SK-N-SH (cell line): ENCODE measurements around the gene BNIP1. TPM values are rescaled to one million over a fixed set of nuclear protein-coding genes. Genes with fewer than 3 reads are reported as not detected.

Experiments used
- CTCF ChIA-PET: fragments of 300-600, 350-600 bp; formaldehyde crosslinking; extraction: SDS; loops from one replicate; lab custom pipeline; 2021; lab: Yijun Ruan, JAX
- POLR2A ChIA-PET: fragments of 350-600 bp; sonication (Branson Sonifier 250); formaldehyde crosslinking; extraction: SDS; loops from one replicate; lab custom pipeline; 2020; ENCODE audit warnings: antibody characterized with exemption, inconsistent platforms; lab: Yijun Ruan, JAX
- DNase-seq: peaks from one replicate; pipeline ENCODE4 v3.0.0; 2012
- H2AFZ ChIP-seq: fragments of 200-600 bp; sonication (generic); 2 replicates; pipeline ENCODE4 v1.8.1; 2016; ENCODE audit warnings: antibody characterized with exemption, mild to moderate bottlenecking, low read depth
- H3F3A ChIP-seq: fragments of 200-600 bp; sonication (generic); replicated peaks from 2 replicates; pipeline ENCODE3; 2016; ENCODE audit warnings: antibody characterized with exemption, mild to moderate bottlenecking; ENCODE audit not compliant: insufficient read depth
- H3K27ac ChIP-seq, 2 experiments: fragments of 200-500 bp in 1 of 2; fragments of 200-600 bp in 1 of 2; sonication (Bioruptor generic) in 1 of 2; sonication (generic), shearing (Covaris generic) in 1 of 2; 2 replicates each; pipeline versions ENCODE4 v1.5.1 to v1.6.1; 2014 to 2016; ENCODE audit warnings: low read depth in 2 of 2, inconsistent platforms in 1 of 2, low read length in 1 of 2, mild to moderate bottlenecking in 1 of 2, mixed read lengths in 1 of 2
- H3K27me3 ChIP-seq: fragments of 200-600 bp; sonication (generic), shearing (Covaris generic); 2 replicates; pipeline ENCODE4 v1.6.1; 2016; ENCODE audit warnings: mixed run types; ENCODE audit not compliant: insufficient read depth
- H3K36me3 ChIP-seq, 2 experiments: fragments of 200-500 bp in 1 of 2; fragments of 200-600 bp in 1 of 2; sonication (Bioruptor generic) in 1 of 2; sonication (generic) in 1 of 2; replicated peaks in 1 of 2; 2 replicates each; pipeline versions ENCODE3 to v1.5.1; 2014 to 2016; ENCODE audit warnings: low read length in 1 of 2, mild to moderate bottlenecking in 1 of 2; ENCODE audit not compliant: insufficient read depth in 2 of 2, control insufficient read depth in 1 of 2
- H3K4me1 ChIP-seq, 2 experiments: fragments of 200-500 bp in 1 of 2; fragments of 200-600 bp in 1 of 2; sonication (Bioruptor generic) in 1 of 2; sonication (generic), shearing (Covaris generic) in 1 of 2; 2 replicates each; pipeline versions ENCODE4 v1.5.1 to v1.6.1; 2014 to 2016; ENCODE audit warnings: low read depth in 1 of 2, low read length in 1 of 2, mixed run types in 1 of 2; ENCODE audit not compliant: insufficient read depth in 2 of 2, control insufficient read depth in 1 of 2
- H3K4me2 ChIP-seq: fragments of 200-600 bp; sonication (generic), shearing (Covaris generic); 2 replicates; pipeline ENCODE4 v1.6.1; 2017; ENCODE audit warnings: mixed run types
- H3K4me3 ChIP-seq, 2 experiments: fragments of 200-500 bp in 1 of 2; fragments of 200-600 bp in 1 of 2; sonication (Bioruptor generic) in 1 of 2; sonication (generic), shearing (Covaris generic) in 1 of 2; 2 replicates each; pipeline versions ENCODE4 v1.5.1 to v1.8.1; 2014 to 2016; ENCODE audit warnings: low read depth in 2 of 2, inconsistent platforms in 1 of 2, low read length in 1 of 2, mild to moderate bottlenecking in 1 of 2, mixed read lengths in 1 of 2, moderate library complexity in 1 of 2
- H3K79me2 ChIP-seq: fragments of 200-600 bp; sonication (generic); 2 replicates; pipeline ENCODE4 v1.8.1; 2017; ENCODE audit warnings: mild to moderate bottlenecking; ENCODE audit not compliant: insufficient read depth
- H3K9ac ChIP-seq: fragments of 200-600 bp; sonication (generic); 2 replicates; pipeline ENCODE4 v1.6.1; 2017; ENCODE audit warnings: mixed run types
- H3K9me2 ChIP-seq: fragments of 200-600 bp; sonication (generic); 2 replicates; pipeline ENCODE4 v1.6.1; 2017; ENCODE audit warnings: mixed run types
- H3K9me3 ChIP-seq: fragments of 200-600 bp; sonication (generic); 2 replicates; pipeline ENCODE4 v1.6.1; 2017; ENCODE audit warnings: mixed run types, mild to moderate bottlenecking, moderate library complexity
- H4K20me1 ChIP-seq: fragments of 200-600 bp; sonication (generic); 2 replicates; pipeline ENCODE4 v1.6.1; 2017; ENCODE audit warnings: mild to moderate bottlenecking, mixed run types; ENCODE audit not compliant: insufficient read depth
- EP300 ChIP-seq, 2 experiments: IDR thresholded peaks; 2 replicates each; pipeline versions ENCODE4 v1.4.0 to v1.6.1; 2012; ENCODE audit warnings: borderline replicate concordance in 1 of 2, low read depth in 1 of 2, low read length in 1 of 2
- EZH2phosphoT487 ChIP-seq: fragments of 200-600 bp; sonication (generic); IDR thresholded peaks from 2 replicates; pipeline ENCODE4 v1.6.1; 2017; ENCODE audit warnings: low read depth, mixed run types, mild to moderate bottlenecking, antibody characterized with exemption, moderate library complexity, borderline replicate concordance
- FOSL2 ChIP-seq: IDR thresholded peaks from 2 replicates; pipeline ENCODE4 v1.4.0; 2012; ENCODE audit warnings: low read depth, mild to moderate bottlenecking, moderate library complexity, borderline replicate concordance
- FOXJ3 ChIP-seq: sonication (generic); formaldehyde crosslinking; IDR thresholded peaks from 2 replicates; pipeline ENCODE4 v1.5.1; 2020; ENCODE audit warnings: mild to moderate bottlenecking, missing genetic modification reagents
- FOXM1 ChIP-seq: IDR thresholded peaks from 2 replicates; pipeline ENCODE4 v1.4.0; 2012; ENCODE audit warnings: low read depth, mild to moderate bottlenecking
- IRF3 ChIP-seq: fragments of 150-350 bp; IDR thresholded peaks from 2 replicates; pipeline ENCODE4 v1.6.1; 2016; ENCODE audit warnings: mild to moderate bottlenecking, low read depth, low read length
- JUND ChIP-seq: IDR thresholded peaks from 2 replicates; pipeline ENCODE4 v1.4.0; 2012
- MXI1 ChIP-seq: IDR thresholded peaks from 2 replicates; pipeline ENCODE4 v1.6.1; 2012; ENCODE audit warnings: mild to moderate bottlenecking, low read depth, low read length, improper control_type of control experiment
- NRF1 ChIP-seq: IDR thresholded peaks from 2 replicates; pipeline ENCODE4 v1.6.1; 2012; ENCODE audit warnings: low read depth, mild to moderate bottlenecking, low read length
- PBX3 ChIP-seq: IDR thresholded peaks from 2 replicates; pipeline ENCODE4; 2012
- RAD21 ChIP-seq: IDR thresholded peaks from 2 replicates; pipeline ENCODE4 v1.6.1; 2012; ENCODE audit warnings: mild to moderate bottlenecking, low read length
- RCOR1 ChIP-seq: fragments of 150-350 bp; IDR thresholded peaks from 2 replicates; pipeline ENCODE4 v1.6.1; 2017; ENCODE audit warnings: antibody characterized with exemption, low read length
- SMC3 ChIP-seq: IDR thresholded peaks from 2 replicates; pipeline ENCODE4 v1.6.1; 2012; ENCODE audit warnings: low read depth, low read length, improper control_type of control experiment
- TAF1 ChIP-seq: IDR thresholded peaks from 2 replicates; pipeline ENCODE4 v1.6.1; 2012; ENCODE audit warnings: low read depth, mild to moderate bottlenecking, low read length, moderate library complexity, borderline replicate concordance
- USF1 ChIP-seq: IDR thresholded peaks from 2 replicates; pipeline ENCODE4 v1.4.0; 2012; ENCODE audit warnings: low read depth, borderline replicate concordance
- YY1 ChIP-seq: IDR thresholded peaks from 2 replicates; pipeline ENCODE4 v1.4.0; 2012; ENCODE audit warnings: low read depth, mild to moderate bottlenecking
- whole genome bisulfite sequencing: methylation state at CpG from one replicate; pipeline ENCODE4 v1.1.6; 2017; ENCODE audit warnings: low lambda C conversion rate; 5-methylcytosine and 5-hydroxymethylcytosine counted together
- polyA plus RNA-seq, 3 experiments: library from polyadenylated mRNA; depleted of rRNA; stranded (reverse); fragments of >200 nt; gene quantifications; 2 replicates each; pipeline ENCODE4 v1.2.3, GENCODE V29; 2012
- TF ChIP-seq, protein P1 (sequence below): IDR thresholded peaks from 2 replicates; pipeline ENCODE4 v1.4.0; 2012; ENCODE audit warnings: low read depth
- TF ChIP-seq, protein P2 (sequence below): fragments of 150-350 bp; IDR thresholded peaks from 2 replicates; pipeline ENCODE4 v1.6.1; 2017; ENCODE audit warnings: antibody characterized with exemption, low read length, low read depth, borderline replicate concordance
- TF ChIP-seq, protein P3 (sequence below): IDR thresholded peaks from 2 replicates; pipeline ENCODE4 v1.6.1; 2012; ENCODE audit warnings: mild to moderate bottlenecking, low read depth, low read length, moderate library complexity

The BNIP1 gene
- 16.7 and 21.1 TPM in 2 replicates for polyA plus RNA-seq (2012; rRNA removed)
- 16.8 and 18.4 TPM in 2 replicates for polyA plus RNA-seq (2012; cell fraction: cytosol; rRNA removed)
- polyA plus RNA-seq (2012; cell fraction: nucleus; rRNA removed): 18.9 and 20.6 TPM in 2 replicates

DNA sequence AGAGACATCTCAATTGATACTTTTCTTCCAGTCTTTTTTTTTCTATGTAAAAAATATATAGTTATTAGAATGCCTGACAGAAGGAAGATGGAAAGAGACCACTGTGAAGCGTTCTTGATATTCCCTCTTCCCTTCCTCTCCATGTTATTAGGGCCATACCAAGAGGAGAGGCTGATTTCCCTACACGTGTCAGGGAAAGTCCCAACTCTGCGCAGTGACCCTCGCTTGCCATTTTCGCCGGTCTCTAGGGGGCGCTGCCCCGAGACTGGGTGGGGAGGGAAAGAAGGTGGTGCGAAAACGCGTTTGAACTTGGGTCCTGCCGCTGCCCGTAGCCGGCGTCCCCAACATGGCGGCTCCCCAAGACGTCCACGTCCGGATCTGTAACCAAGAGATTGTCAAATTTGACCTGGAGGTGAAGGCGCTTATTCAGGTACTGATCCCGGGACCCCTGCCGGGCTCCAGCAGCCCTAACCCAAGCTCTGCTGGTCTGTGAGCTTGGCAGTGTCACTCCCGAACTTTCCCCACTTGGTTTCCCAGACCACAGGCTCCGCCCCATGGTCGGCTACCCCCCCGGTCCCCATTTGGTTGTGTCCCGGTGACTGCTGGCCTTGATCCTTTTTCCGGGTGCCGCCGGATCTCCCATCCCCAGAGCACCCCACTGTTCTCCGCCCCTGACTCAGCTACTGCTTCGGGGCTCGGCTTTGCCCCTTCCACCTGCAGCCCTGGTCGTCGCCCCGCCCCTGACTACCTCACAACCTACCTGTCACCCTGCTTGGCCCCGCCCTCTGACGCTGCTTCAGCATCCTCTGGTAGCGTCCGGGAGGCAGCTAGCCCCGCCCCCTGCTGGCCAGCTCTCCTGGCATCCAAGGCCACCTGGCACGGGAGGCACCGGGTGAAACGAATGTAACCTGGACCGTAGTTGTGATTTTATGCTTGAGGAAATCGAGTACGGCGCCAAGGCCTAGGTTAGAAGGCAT lies at the start of gene BNIP1:
TSS of gene BNIP1 (plus strand) at position 332 of the 977 bp plus-strand sequence. CDS start at position 347, 15 bp downstream.
- peaks cover 10 to 15% of the 10 kb centered on the region in 2 experiments for H3K36me3 ChIP-seq
- TF ChIP-seq FOSL2 (no peak), EZH2phosphoT487 (no peak), TAF1 (peak; percentile 83), SMC3 (peak; percentile 56), USF1 (0 out of 2 replicates have a peak, but pooled peaks have one; percentile 27), RAD21 (peak; percentile 39), EP300 (IDR thresholded peaks at IDR 0.05; ENCODE audit: borderline replicate concordance in 1 of 2, low read depth in 1 of 2, low read length in 1 of 2) (peak in 1 of 2 experiments; percentile 54; a peak in 1 of 4 replicates), IRF3 (no peak), NRF1 (0 out of 2 replicates have a peak, but pooled peaks have one; percentile 41), FOXJ3 (0 out of 2 replicates have a peak, but pooled peaks have one; percentile 32), MXI1 (peak; percentile 91), PBX3 (peak; percentile 53), JUND (no peak; the same call in 1 of the 2 replicates), RCOR1 (peak; percentile 74), FOXM1 (no peak), YY1 (peak; percentile 98)
- TF ChIP-seq, protein P1, sequence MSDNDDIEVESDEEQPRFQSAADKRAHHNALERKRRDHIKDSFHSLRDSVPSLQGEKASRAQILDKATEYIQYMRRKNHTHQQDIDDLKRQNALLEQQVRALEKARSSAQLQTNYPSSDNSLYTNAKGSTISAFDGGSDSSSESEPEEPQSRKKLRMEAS: peak; percentile 87
- TF ChIP-seq, protein P2, sequence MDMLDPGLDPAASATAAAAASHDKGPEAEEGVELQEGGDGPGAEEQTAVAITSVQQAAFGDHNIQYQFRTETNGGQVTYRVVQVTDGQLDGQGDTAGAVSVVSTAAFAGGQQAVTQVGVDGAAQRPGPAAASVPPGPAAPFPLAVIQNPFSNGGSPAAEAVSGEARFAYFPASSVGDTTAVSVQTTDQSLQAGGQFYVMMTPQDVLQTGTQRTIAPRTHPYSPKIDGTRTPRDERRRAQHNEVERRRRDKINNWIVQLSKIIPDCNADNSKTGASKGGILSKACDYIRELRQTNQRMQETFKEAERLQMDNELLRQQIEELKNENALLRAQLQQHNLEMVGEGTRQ: no peak; the same call in 1 of the 2 replicates
- TF ChIP-seq, protein P3, sequence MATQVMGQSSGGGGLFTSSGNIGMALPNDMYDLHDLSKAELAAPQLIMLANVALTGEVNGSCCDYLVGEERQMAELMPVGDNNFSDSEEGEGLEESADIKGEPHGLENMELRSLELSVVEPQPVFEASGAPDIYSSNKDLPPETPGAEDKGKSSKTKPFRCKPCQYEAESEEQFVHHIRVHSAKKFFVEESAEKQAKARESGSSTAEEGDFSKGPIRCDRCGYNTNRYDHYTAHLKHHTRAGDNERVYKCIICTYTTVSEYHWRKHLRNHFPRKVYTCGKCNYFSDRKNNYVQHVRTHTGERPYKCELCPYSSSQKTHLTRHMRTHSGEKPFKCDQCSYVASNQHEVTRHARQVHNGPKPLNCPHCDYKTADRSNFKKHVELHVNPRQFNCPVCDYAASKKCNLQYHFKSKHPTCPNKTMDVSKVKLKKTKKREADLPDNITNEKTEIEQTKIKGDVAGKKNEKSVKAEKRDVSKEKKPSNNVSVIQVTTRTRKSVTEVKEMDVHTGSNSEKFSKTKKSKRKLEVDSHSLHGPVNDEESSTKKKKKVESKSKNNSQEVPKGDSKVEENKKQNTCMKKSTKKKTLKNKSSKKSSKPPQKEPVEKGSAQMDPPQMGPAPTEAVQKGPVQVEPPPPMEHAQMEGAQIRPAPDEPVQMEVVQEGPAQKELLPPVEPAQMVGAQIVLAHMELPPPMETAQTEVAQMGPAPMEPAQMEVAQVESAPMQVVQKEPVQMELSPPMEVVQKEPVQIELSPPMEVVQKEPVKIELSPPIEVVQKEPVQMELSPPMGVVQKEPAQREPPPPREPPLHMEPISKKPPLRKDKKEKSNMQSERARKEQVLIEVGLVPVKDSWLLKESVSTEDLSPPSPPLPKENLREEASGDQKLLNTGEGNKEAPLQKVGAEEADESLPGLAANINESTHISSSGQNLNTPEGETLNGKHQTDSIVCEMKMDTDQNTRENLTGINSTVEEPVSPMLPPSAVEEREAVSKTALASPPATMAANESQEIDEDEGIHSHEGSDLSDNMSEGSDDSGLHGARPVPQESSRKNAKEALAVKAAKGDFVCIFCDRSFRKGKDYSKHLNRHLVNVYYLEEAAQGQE: peak; percentile 69

More for the DNA sequence above, at the start of gene BNIP1:
- Histone ChIP-seq H3K9me2 (no peaks in the 10 kb centered on the region), H3K9me3 (no peaks in the 10 kb centered on the region), H3K9ac (peak within 1 kb of the TSS; percentile 87), H3K4me2 (peak within 1 kb of the TSS; percentile 82), H3K4me3 (peak within 1 kb of the TSS; percentile 92 to 97), H4K20me1 (no peaks in the 10 kb centered on the region), H2AFZ (peak within 1 kb of the TSS; percentile 96), H3F3A (no peaks in the 10 kb centered on the region), H3K27me3 (no peaks in the 10 kb centered on the region), H3K27ac (peak within 1 kb of the TSS; percentile 83 to 86), H3K4me1 (peaks cover 0 to 4% of the 10 kb centered on the region in 2 experiments; a peak in 1 of 4 replicates), H3K79me2 (0 out of 2 replicates have a peak, but pooled peaks cover 13% of the 10 kb centered on the region)
- ChIA-PET POLR2A (interaction anchor here (0.6 kb wide), 1 partner anchor 285 kb away, joined by 3 read pairs; no protein-coding TSS in a partner anchor), CTCF (interaction anchor here (0.6 to 2.2 kb wide), 15 partner anchors 9 to 437 kb away, joined by 3 to 15 read pairs (median 3); partner anchors contain the start of gene ATP6V0E1)
- peak; percentile 93 for DNase-seq
- 4% methylated on average over 30 of the region's 48 CpGs for WGBS
